ENCODE results near the gene PM20D2.

Gene PM20D2

DNA sequence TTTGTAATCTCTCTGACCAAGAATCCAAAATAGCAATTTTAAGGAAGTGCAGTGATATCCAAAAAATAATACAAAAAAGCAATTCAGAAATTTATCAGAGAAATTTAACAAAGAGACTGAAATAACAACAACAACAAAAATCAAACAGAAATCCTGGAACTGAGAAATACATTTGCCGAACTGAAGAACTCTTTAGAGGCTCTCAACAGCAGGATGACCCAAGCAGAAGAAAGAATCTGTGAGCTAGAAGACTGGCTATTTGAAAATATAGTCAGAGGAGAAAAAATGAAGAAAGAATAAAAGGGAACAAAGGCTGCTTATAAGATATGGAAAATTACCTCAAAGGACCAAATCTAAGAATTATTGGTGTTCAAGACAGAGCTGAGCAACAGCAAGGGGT is 48.7 kb downstream of the PM20D2 start:
- DNase-seq (ENCODE audit: extremely low spot score), result no peak
- ChIA-PET CTCF (interaction anchor here (1.3 kb wide), 1 partner anchor 42 kb away, joined by 4 read pairs; no protein-coding TSS in a partner anchor), POLR2A (no interaction called here)
- TF ChIP-seq, protein P1, sequence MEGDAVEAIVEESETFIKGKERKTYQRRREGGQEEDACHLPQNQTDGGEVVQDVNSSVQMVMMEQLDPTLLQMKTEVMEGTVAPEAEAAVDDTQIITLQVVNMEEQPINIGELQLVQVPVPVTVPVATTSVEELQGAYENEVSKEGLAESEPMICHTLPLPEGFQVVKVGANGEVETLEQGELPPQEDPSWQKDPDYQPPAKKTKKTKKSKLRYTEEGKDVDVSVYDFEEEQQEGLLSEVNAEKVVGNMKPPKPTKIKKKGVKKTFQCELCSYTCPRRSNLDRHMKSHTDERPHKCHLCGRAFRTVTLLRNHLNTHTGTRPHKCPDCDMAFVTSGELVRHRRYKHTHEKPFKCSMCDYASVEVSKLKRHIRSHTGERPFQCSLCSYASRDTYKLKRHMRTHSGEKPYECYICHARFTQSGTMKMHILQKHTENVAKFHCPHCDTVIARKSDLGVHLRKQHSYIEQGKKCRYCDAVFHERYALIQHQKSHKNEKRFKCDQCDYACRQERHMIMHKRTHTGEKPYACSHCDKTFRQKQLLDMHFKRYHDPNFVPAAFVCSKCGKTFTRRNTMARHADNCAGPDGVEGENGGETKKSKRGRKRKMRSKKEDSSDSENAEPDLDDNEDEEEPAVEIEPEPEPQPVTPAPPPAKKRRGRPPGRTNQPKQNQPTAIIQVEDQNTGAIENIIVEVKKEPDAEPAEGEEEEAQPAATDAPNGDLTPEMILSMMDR (IDR thresholded peaks at IDR 0.05; ENCODE audit: control extremely low read depth, extremely low read depth, low read depth, missing control alignments), result no peak

DNA sequence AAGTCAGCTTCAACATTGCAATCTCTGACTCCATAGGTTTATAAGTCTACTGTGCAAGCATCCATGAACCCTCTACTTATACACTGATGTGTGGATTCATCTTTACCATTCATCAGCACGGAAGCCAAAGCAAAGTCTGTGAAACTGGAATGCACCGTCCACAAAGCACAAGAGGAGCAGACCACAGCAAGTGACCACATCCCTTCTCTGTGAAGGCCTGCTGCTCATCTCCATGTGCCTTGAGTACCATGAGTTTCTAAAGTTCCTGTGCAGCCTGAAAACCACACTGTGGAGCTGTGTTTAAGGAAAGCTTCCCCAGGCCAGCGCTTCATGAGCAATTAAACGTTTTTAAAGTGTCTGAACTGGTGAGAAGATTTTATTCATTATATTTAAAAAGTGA is 51.3 kb downstream of the PM20D2 start:
- ChIA-PET POLR2A (no interaction called here), CTCF (no interaction called here)
- TF ChIP-seq, protein P1 (IDR thresholded peaks at IDR 0.05; ENCODE audit: control extremely low read depth, extremely low read depth, low read depth, missing control alignments), result no peak
- no peak for DNase-seq (ENCODE audit: extremely low spot score)

DNA sequence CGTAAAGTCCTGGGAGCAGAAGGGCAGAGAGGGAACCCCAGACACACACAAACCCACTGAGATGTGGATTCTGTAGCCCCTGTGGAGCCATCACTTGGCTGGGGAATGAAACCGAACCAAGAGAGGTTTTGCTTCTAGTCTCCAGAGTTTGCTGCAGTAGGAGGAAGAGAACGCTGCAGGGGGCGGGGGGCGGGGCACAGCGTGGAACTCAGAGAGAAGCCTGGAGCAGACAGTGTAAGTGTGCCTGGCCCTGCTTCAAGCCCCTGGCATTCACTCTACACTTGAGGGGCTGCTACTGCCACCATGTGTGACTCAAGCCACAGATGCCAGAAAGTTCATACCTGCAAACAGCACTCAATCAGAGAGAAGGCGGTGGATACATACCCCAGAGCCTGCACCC is 52.4 kb downstream of the PM20D2 start:
- TF ChIP-seq, protein P1 (IDR thresholded peaks at IDR 0.05; ENCODE audit: control extremely low read depth, extremely low read depth, low read depth, missing control alignments), result no peak
- DNase-seq (ENCODE audit: extremely low spot score), result no peak
- CTCF ChIA-PET, result no interaction called here
- POLR2A ChIA-PET, result no interaction called here

DNA sequence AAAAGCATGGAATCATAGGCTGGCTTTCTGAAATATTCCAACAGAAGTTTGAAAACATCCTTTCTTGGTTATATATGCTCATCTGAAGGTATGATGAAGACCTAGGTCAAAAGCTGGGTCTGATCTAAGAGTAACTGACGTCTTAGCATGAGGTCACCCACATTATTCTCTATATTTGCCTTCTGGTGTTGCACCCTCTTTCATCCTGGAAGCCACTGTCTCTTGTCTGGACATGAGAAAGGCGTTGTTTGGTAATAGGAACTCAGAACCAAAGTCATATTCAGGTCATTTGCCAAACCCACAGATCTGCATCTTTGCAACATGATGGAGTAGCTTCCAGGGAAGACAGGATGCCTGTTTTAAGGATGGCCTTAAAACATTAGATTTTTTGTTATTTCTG is 53.7 kb downstream of the PM20D2 start:
- ChIA-PET CTCF (interaction anchor here (1.2 kb wide), 1 partner anchor 12 kb away, joined by 3 read pairs; no protein-coding TSS in a partner anchor), POLR2A (no interaction called here)
- TF ChIP-seq, protein P1 (IDR thresholded peaks at IDR 0.05; ENCODE audit: control extremely low read depth, extremely low read depth, low read depth, missing control alignments), result no peak
- DNase-seq (ENCODE audit: extremely low spot score), result no peak

DNA sequence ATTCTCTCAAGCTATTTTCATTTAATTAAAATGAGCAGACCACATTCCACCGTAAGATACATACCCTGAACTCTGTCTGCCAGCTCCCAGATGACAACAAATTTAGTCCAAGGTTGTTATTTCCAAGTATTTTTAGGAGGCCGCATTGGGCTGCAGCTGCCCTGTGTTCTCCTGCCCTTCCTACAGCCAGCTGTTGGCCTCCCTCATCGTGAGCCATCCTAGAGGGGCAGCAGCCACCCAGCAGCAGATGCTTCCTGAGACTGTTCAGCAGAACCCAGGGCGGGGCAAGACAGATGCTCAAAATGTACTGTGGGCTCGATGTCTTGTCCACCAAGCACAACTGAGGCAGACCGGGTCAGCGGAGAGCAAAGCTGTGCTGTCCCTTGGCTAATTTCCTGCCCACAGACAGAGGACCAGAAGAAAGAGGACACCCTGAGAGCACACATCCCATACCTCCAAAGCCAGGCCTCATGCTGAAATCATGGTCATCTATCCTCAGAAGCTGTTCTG is 54.9 kb downstream of the PM20D2 start:
- POLR2A ChIA-PET, result no interaction called here
- CTCF ChIA-PET, result interaction anchor here (0.9 to 1.4 kb wide), 4 partner anchors 11 to 62 kb away, joined by 3 read pairs; no protein-coding TSS in a partner anchor
- TF ChIP-seq, protein P1 (IDR thresholded peaks at IDR 0.05; ENCODE audit: control extremely low read depth, extremely low read depth, low read depth, missing control alignments), result no peak
- DNase-seq (ENCODE audit: extremely low spot score), result no peak

DNA sequence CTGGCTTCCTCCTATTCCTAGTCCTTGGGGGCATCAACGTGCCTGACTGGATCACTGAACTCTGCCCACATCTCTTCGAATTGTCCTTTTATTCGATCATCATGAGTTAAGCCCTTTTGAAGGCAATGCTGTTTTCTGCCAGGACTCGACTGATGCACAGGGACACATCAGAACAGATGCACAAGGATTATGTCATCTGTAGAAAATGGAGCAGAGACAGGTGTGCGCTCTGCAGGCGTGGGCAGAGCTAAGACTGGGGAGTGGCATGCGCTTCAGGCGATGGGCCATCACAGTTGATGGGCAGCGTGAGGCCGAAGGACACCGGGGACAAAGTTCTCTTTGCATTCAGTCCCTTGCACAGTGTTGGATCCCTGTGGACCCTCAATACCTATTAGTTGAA is 58.2 kb downstream of the PM20D2 start:
- TF ChIP-seq, protein P1 (IDR thresholded peaks at IDR 0.05; ENCODE audit: control extremely low read depth, extremely low read depth, low read depth, missing control alignments), result no peak
- POLR2A ChIA-PET, result interaction anchor here (0.6 kb wide), 1 partner anchor 1235 kb away, joined by 3 read pairs; no protein-coding TSS in a partner anchor
- no peak for DNase-seq (ENCODE audit: extremely low spot score)
- CTCF ChIA-PET, result interaction anchor here (1.0 kb wide), 1 partner anchor 221 kb away, joined by 3 read pairs; no protein-coding TSS in a partner anchor
